GM10248 (cell line): ENCODE data around the gene TFG.
A peak's percentile ranks its signal among the peaks of the same experiment; 100 is the strongest.

Experiments
- CTCF ChIA-PET: fragments of 300-600 bp; sonication (Branson Sonifier 250); formaldehyde crosslinking; extraction: SDS; loops from one replicate; lab custom pipeline; 2021; ENCODE audit warnings: antibody characterized with exemption; lab: Yijun Ruan, JAX
- POLR2A ChIA-PET: fragments of 350-650 bp; sonication (Branson Sonifier 250); formaldehyde crosslinking; extraction: SDS; loops from one replicate; lab custom pipeline; 2020; ENCODE audit warnings: antibody characterized with exemption; lab: Yijun Ruan, JAX
- DNase-seq: peaks from one replicate; pipeline ENCODE4 v3.0.0; 2012; ENCODE audit errors: extremely low spot score
- CTCF ChIP-seq: IDR thresholded peaks from 2 replicates; pipeline ENCODE4 v1.5.1; 2012; ENCODE audit warnings: mild to moderate bottlenecking, low read depth; ENCODE audit errors: extremely low read depth, missing control alignments, control extremely low read depth

Gene TFG

GRCh38 chr3:100759159-100759558 lies 49.9 kb downstream of the TFG start:
- CTCF ChIA-PET: interaction anchor here (1.3 to 1.6 kb wide), 2 partner anchors 15 to 23 kb away, joined by 4 to 5 read pairs; no protein-coding TSS in a partner anchor
- no peak for TF ChIP-seq CTCF
- POLR2A ChIA-PET: no interaction called here
- DNase-seq: no peak

GRCh38 chr3:100759950-100760349 lies 50.7 kb downstream of the TFG start:
- ChIA-PET CTCF (interaction anchor here (1.0 to 2.0 kb wide), 4 partner anchors 11 to 297 kb away, joined by 4 to 7 read pairs (median 4); no protein-coding TSS in a partner anchor), POLR2A (interaction anchor here (0.8 kb wide), 1 partner anchor 921 kb away, joined by 3 read pairs; no protein-coding TSS in a partner anchor)
- TF ChIP-seq CTCF: no peak
- no peak for DNase-seq

GRCh38 chr3:100760377-100760776 lies 51.1 kb downstream of the TFG start:
- ChIA-PET CTCF (interaction anchor here (1.0 to 2.0 kb wide), 7 partner anchors 11 to 297 kb away, joined by 3 to 7 read pairs (median 5); no protein-coding TSS in a partner anchor), POLR2A (interaction anchor here (0.8 kb wide), 1 partner anchor 921 kb away, joined by 3 read pairs; no protein-coding TSS in a partner anchor)
- no peak for DNase-seq
- TF ChIP-seq CTCF: no peak

- peak; percentile 16 for TF ChIP-seq CTCF
- ChIA-PET POLR2A (interaction anchor here (0.6 to 0.9 kb wide), 2 partner anchors 38 to 46 kb away, joined by 3 read pairs; no protein-coding TSS in a partner anchor), CTCF (interaction anchor here (1.0 to 2.0 kb wide), 11 partner anchors 9 to 413 kb away, joined by 3 to 11 read pairs (median 4); no protein-coding TSS in a partner anchor)
- DNase-seq: peak; percentile 15
Measured at GRCh38 chr3:100761211-100761942, 52.1 kb downstream of the TFG start.

GRCh38 chr3:100761951-100762350 lies 52.7 kb downstream of the TFG start:
- TF ChIP-seq CTCF: no peak
- CTCF ChIA-PET: interaction anchor here (1.0 to 2.0 kb wide), 8 partner anchors 9 to 299 kb away, joined by 3 to 11 read pairs (median 5); no protein-coding TSS in a partner anchor
- DNase-seq: no peak
- POLR2A ChIA-PET: interaction anchor here (0.9 kb wide), 1 partner anchor 46 kb away, joined by 3 read pairs; no protein-coding TSS in a partner anchor

GRCh38 chr3:100765437-100765975 lies 56.2 kb downstream of the TFG start:
- no peak for TF ChIP-seq CTCF
- CTCF ChIA-PET: no interaction called here
- POLR2A ChIA-PET: no interaction called here
- DNase-seq: no peak
